Type B pancreatic cell (in vitro differentiated cells): ENCODE results near the gene AIF1L. TPM values are rescaled to one million over a fixed set of nuclear protein-coding genes. Genes with fewer than 3 reads are reported as not detected.

Experiments
- DNase-seq: peaks from one replicate; pipeline ENCODE4 v3.0.0; 2021; ENCODE audit warnings: mixed read lengths; ENCODE audit not compliant: unreplicated experiment; ENCODE audit errors: extremely low spot score
- H3K27ac Mint-ChIP-seq: 2 replicates; pipeline ENCODE4 v1.8.0; 2021; ENCODE audit warnings: mild to moderate bottlenecking, mixed read lengths
- H3K27me3 Mint-ChIP-seq: 2 replicates; pipeline ENCODE4 v1.8.0; 2021; ENCODE audit warnings: mixed read lengths
- H3K36me3 Mint-ChIP-seq: 2 replicates; pipeline ENCODE4 v1.8.0; 2021; ENCODE audit warnings: mixed read lengths
- H3K4me1 Mint-ChIP-seq: one replicate; pipeline ENCODE4 v1.8.0; 2021; ENCODE audit warnings: mixed read lengths; ENCODE audit not compliant: unreplicated experiment
- H3K4me3 Mint-ChIP-seq: 2 replicates; pipeline ENCODE4 v1.8.0; 2021; ENCODE audit warnings: mild to moderate bottlenecking, mixed read lengths
- H3K9me3 Mint-ChIP-seq: 2 replicates; pipeline ENCODE4 v1.8.0; 2021; ENCODE audit warnings: mixed read lengths
- CTCF ChIP-seq: fragments of 200-600 bp; sonication (generic); conservative IDR thresholded peaks from 2 replicates; pipeline ENCODE4 v1.5.0; 2021; ENCODE audit warnings: antibody characterized with exemption, mild to moderate bottlenecking
- total RNA-seq: library from RNA; stranded (reverse); gene quantifications from 2 replicates; pipeline ENCODE4 v1.2.1, GENCODE V29; 2021; ENCODE audit warnings: low replicate concordance

AIF1L gene
- total RNA-seq, 1 donor from 2014 or later: 50.3 TPM

- no peaks in the 10 kb centered on the region for H3K36me3 Mint-ChIP-seq
- no peaks in the 10 kb centered on the region for H3K27me3 Mint-ChIP-seq
- H3K4me1 Mint-ChIP-seq: no peaks in the 10 kb centered on the region
- no peak overlapping the region for H3K27ac Mint-ChIP-seq
- no peak for DNase-seq
- no peaks in the 10 kb centered on the region for H3K9me3 Mint-ChIP-seq
- H3K4me3 Mint-ChIP-seq: no peak overlapping the region
- no peak for TF ChIP-seq CTCF
These were observed 45.5 kb upstream of the AIF1L start for GRCh38 chr9:131050831-131051230.

GRCh38 chr9:131051592-131052517, 44.5 kb upstream of the AIF1L start:
- Mint-ChIP-seq H3K27ac (no peak overlapping the region), H3K4me1 (no peaks in the 10 kb centered on the region), H3K9me3 (no peaks in the 10 kb centered on the region), H3K27me3 (no peaks in the 10 kb centered on the region), H3K36me3 (no peaks in the 10 kb centered on the region), H3K4me3 (no peak overlapping the region)
- no peak for DNase-seq
- TF ChIP-seq CTCF: no peak

- H3K36me3 Mint-ChIP-seq: no peaks in the 10 kb centered on the region
- no peaks in the 10 kb centered on the region for H3K9me3 Mint-ChIP-seq
- DNase-seq: no peak
- no peak overlapping the region for H3K4me3 Mint-ChIP-seq
- H3K27me3 Mint-ChIP-seq: no peaks in the 10 kb centered on the region
- H3K4me1 Mint-ChIP-seq: no peaks in the 10 kb centered on the region
- TF ChIP-seq CTCF: no peak
- no peak overlapping the region for H3K27ac Mint-ChIP-seq
These were observed 42.4 kb upstream of the AIF1L start for GRCh38 chr9:131053896-131054295.

GRCh38 chr9:131056781-131057506, 39.4 kb upstream of the AIF1L start:
- H3K27ac Mint-ChIP-seq: no peak overlapping the region
- no peaks in the 10 kb centered on the region for H3K9me3 Mint-ChIP-seq
- no peak for TF ChIP-seq CTCF
- H3K36me3 Mint-ChIP-seq: no peaks in the 10 kb centered on the region
- no peak for DNase-seq
- H3K27me3 Mint-ChIP-seq: no peaks in the 10 kb centered on the region
- H3K4me3 Mint-ChIP-seq: no peak overlapping the region
- no peaks in the 10 kb centered on the region for H3K4me1 Mint-ChIP-seq

- H3K27ac Mint-ChIP-seq: no peak overlapping the region
- no peaks in the 10 kb centered on the region for H3K4me1 Mint-ChIP-seq
- no peak for DNase-seq
- H3K4me3 Mint-ChIP-seq: no peak overlapping the region
- peaks cover 7% of the 10 kb centered on the region for H3K27me3 Mint-ChIP-seq
- no peaks in the 10 kb centered on the region for H3K9me3 Mint-ChIP-seq
- no peaks in the 10 kb centered on the region for H3K36me3 Mint-ChIP-seq
- TF ChIP-seq CTCF: no peak
These were observed 35.3 kb upstream of the AIF1L start for GRCh38 chr9:131060900-131061630.
